ENCODE data around the gene HSD3B7. TPM values are rescaled to one million over a fixed set of nuclear protein-coding genes. Genes with fewer than 3 reads are reported as not detected.

The HSD3B7 gene
- total and polyA plus RNA-seq, 10 of the 15 experiments (the other 5 are each of a cell fraction or from before 2014, with no cell fraction given): 0.18 to 1.8 (median 0.48) TPM; not detected in 1

DNA sequence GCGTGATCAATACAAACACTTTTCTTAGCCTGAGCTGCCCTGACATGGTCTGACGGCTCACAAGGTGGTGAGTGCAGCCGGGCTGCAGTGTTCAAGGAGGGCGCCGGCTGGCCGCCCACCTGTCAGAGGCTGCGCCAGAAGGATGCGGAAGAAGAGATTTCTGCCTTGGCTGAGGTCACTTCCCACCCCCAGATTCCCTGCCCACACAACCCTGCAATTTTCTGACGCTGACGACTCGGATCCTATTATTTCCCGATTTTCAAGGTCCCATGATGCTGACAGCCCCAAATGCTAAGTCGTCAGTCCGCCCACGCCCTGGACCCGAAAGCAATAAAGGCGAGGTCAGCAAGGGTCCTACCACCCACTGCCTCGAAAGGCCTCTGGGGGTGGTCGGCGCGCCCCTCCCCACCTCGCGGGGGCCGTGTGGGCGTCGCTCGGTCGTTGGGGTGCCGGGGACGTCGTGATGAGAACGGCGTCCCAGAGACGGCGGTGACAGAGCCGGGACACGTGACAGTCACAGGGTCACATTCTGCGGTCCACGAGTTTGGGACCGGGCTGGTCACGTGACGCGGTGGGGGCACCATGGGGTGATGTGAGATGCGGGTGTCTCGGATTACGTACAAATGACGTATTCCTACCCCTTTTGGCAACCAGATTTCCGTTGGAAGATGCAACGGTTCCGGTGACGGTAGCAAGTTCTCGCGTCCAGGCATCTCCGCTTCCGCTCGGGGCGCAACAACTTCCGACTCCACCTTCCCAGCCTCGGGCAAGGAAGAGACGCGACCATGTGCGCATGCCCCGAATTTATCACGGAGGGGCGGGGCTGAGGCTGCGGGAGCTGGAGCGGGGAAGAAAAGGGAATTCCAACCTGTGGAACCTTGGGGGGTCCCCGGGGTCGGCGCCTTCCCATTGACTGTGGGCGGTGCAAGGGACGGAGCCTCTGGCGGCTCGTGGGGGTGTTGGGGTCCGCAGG lies 48.0 kb downstream of the HSD3B7 start, which contains the start of gene STX4 (continued):
- TF ChIP-seq, protein P1, sequence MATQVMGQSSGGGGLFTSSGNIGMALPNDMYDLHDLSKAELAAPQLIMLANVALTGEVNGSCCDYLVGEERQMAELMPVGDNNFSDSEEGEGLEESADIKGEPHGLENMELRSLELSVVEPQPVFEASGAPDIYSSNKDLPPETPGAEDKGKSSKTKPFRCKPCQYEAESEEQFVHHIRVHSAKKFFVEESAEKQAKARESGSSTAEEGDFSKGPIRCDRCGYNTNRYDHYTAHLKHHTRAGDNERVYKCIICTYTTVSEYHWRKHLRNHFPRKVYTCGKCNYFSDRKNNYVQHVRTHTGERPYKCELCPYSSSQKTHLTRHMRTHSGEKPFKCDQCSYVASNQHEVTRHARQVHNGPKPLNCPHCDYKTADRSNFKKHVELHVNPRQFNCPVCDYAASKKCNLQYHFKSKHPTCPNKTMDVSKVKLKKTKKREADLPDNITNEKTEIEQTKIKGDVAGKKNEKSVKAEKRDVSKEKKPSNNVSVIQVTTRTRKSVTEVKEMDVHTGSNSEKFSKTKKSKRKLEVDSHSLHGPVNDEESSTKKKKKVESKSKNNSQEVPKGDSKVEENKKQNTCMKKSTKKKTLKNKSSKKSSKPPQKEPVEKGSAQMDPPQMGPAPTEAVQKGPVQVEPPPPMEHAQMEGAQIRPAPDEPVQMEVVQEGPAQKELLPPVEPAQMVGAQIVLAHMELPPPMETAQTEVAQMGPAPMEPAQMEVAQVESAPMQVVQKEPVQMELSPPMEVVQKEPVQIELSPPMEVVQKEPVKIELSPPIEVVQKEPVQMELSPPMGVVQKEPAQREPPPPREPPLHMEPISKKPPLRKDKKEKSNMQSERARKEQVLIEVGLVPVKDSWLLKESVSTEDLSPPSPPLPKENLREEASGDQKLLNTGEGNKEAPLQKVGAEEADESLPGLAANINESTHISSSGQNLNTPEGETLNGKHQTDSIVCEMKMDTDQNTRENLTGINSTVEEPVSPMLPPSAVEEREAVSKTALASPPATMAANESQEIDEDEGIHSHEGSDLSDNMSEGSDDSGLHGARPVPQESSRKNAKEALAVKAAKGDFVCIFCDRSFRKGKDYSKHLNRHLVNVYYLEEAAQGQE (IDR thresholded peaks at IDR 0.05; ENCODE audit: low read depth, low read length): no peak
- TF ChIP-seq ZNF207 (IDR thresholded peaks at IDR 0.05; ENCODE audit: borderline replicate concordance) (peak; percentile 96), SUPT20H (IDR thresholded peaks at IDR 0.05; ENCODE audit: borderline replicate concordance, control insufficient read depth, low read depth, low read length) (no peak), NBN (IDR thresholded peaks at IDR 0.05) (peak; percentile 99), ELK1 (IDR thresholded peaks at IDR 0.05; ENCODE audit: low read depth, low read length) (peak; percentile 87; the same call in 1 of the 2 replicates), SIN3A (IDR thresholded peaks at IDR 0.05; ENCODE audit: low read depth, low read length) (peak; percentile 85), EZH2 (IDR thresholded peaks at IDR 0.05; ENCODE audit: borderline replicate concordance, control insufficient read depth, low read depth, low read length) (no peak), MEF2B (IDR thresholded peaks at IDR 0.05; ENCODE audit: partially characterized antibody, poor library complexity, severe bottlenecking) (peak; percentile 91), ATF7 (IDR thresholded peaks at IDR 0.05; ENCODE audit: low read depth) (peak; percentile 99), ZNF274 (IDR thresholded peaks at IDR 0.05; ENCODE audit: insufficient read depth, insufficient read length) (no peak), CHD1 (IDR thresholded peaks at IDR 0.05; ENCODE audit: low read depth, low read length) (0 out of 2 replicates have a peak, but pooled peaks have one; percentile 56), EGR1 (IDR thresholded peaks at IDR 0.05; ENCODE audit: borderline replicate concordance in 1 of 2, low read depth in 2 of 2, low read length in 2 of 2) (peak in 1 of 2 experiments; percentile 82; a peak in 2 of 3 replicates), SPI1 (IDR thresholded peaks at IDR 0.05; ENCODE audit: borderline replicate concordance, insufficient read depth, low read depth, low read length) (peak; percentile 9; the same call in 1 of the 2 replicates), CTCF (IDR thresholded peaks at IDR 0.05 in 2 of 3, conservative IDR thresholded peaks at IDR 0.05 in 1 of 3; ENCODE audit: control insufficient read depth in 2 of 3, extremely low read depth in 1 of 3, insufficient read depth in 1 of 3, low read depth in 3 of 3, low read length in 3 of 3) (no peak)
- TF ChIP-seq, protein P2, sequence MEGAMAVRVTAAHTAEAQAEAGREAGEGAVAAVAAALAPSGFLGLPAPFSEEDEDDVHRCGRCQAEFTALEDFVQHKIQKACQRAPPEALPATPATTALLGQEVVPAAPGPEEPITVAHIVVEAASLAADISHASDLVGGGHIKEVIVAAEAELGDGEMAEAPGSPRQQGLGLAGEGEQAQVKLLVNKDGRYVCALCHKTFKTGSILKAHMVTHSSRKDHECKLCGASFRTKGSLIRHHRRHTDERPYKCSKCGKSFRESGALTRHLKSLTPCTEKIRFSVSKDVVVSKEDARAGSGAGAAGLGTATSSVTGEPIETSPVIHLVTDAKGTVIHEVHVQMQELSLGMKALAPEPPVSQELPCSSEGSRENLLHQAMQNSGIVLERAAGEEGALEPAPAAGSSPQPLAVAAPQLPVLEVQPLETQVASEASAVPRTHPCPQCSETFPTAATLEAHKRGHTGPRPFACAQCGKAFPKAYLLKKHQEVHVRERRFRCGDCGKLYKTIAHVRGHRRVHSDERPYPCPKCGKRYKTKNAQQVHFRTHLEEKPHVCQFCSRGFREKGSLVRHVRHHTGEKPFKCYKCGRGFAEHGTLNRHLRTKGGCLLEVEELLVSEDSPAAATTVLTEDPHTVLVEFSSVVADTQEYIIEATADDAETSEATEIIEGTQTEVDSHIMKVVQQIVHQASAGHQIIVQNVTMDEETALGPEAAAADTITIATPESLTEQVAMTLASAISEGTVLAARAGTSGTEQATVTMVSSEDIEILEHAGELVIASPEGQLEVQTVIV (IDR thresholded peaks at IDR 0.05; ENCODE audit: borderline replicate concordance, partially characterized antibody): peak; percentile 85
